GM03348 (cell line): ENCODE data around the gene FDXR.
"Not testable (repeated sequence)": the region's sequence is repeated elsewhere in the genome, so short reads cannot be mapped to it uniquely, and the experiment has no call there.

ENCODE experiments used
- DNase-seq: peaks from one replicate; pipeline ENCODE4 v3.0.0; 2012; ENCODE audit warnings: low spot score

The FDXR gene, protein sequence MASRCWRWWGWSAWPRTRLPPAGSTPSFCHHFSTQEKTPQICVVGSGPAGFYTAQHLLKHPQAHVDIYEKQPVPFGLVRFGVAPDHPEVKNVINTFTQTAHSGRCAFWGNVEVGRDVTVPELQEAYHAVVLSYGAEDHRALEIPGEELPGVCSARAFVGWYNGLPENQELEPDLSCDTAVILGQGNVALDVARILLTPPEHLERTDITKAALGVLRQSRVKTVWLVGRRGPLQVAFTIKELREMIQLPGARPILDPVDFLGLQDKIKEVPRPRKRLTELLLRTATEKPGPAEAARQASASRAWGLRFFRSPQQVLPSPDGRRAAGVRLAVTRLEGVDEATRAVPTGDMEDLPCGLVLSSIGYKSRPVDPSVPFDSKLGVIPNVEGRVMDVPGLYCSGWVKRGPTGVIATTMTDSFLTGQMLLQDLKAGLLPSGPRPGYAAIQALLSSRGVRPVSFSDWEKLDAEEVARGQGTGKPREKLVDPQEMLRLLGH

DNA sequence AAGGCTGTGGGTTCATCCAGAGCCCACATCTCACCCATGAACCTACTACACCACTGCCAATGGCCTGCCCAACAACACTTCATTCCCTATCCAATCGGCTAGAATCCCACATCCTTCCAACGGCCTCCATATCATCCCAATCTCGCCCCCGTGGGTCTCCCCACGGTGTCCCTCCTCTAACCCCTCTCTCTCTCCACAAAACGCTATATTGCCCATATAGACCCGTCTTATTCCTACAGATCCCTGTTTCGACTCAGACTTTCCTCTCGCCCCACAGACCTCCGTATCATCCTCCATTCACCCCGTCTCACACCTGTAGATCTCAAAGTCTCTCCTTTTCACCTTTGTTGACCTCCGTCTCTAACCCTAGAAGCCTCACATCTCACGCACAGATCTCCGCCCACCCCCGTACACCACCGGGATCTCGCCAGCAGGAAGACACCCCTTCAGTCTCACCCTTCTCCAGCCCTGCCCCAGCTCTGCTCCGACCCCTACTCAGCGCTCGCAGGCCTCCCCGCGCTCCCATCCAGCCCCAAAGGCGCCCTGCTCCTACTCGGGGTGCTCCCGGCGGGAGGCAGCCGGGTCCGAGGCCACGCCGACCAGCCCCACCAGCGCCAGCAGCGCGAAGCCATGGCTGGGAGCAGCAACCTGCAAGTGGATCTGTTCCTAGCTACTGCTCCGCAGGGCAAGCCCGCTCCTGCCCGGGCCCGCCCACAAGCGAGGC is at the start of gene FDXR:
Gene FDXR, minus strand, starts transcription at position 682 of the 724 bp plus-strand sequence. Its CDS starts 50 bp downstream, at position 632.
- no peak for DNase-seq

DNA sequence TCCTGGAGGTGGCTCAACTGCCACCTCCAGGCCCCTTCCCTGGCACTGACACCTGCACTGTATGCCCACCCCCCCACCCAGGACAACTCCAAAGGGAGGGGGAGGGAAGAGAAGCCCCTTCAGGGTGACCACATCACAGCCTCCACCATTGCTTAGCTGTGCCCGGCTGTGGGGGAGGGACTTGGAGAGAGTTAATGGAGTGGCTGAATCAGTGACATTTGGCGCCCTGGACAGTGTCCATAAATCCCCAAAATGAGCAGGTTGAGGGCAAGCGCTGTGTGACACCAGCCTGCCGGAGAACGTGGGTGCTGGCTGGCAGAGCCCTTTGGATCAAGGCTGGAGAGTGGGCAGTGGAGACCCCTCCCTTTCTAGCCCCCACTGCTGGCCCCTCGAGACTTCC is 49.4 kb upstream of the FDXR start:
- DNase-seq, result no peak

DNA sequence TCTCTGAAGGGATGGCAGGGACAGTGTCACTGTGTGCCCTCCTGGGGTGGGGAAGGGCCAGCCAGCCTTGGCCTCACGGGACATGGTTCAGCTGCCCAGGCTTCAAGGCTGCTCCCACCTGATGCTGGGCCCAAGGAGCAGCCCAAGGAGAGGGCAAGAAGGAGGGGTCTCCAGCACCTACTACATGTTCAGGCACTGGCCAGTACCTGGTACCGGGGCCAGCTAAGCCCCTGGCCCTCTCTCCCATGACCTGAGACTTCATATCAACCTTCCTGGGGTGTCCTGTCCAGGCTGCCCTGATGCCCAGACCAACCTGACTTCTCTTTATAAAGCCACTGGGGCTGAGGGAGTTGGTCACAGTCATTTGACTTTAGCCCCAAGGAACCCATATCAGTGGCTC is 49.0 kb upstream of the FDXR start:
- no peak for DNase-seq

DNA sequence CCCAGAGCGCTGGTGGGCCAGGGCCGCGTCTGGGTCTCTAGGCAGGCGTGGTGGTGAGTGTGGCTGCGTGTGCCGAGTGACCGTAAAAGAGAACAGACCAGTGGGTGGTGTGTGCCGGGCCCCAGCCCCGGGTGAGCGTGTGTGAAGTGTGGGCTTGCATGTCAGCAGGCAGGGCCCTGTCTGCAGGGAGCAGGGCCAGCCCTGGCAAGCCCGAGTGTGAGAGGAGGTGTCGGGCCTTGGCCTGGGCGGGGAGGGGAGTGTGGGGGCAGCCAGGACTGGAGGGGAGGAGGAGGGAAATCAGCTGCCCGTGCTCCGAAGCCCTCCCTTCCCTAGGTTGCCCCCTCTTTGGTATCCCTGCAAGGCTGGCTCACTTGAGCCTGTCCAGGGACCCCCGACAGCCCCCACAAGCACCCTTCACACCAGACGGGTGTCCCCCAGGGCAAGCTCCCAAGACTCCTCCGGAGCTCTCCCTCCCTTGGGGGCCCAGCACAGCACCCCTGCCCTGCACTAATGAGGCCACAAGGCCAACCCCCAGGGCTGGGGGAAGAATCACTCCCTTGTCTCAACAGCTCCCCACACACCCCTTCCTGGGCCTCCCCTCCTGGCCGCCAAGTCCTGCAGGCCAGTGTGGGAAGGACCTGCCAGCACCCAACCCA is 48.4 kb upstream of the FDXR start:
- no peak for DNase-seq

DNA sequence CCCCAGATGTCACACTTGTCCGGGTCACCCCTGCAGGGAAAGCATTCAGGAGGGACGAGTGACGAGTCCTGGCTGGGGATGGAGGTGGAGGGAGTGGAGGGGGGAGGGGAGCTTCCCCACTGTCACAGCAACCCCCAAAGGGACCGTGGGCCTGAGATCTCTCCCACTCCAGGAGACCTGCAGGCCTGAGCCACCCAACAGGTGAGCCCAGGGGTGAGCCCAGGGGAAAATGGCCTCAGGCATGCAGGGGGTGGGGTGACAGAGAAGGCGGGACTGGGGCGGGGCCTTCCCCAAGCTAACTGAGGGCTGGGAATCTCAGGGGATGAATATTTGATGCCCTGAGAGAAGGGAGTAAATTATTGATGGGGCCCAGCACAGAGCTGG is 47.8 kb upstream of the FDXR start:
- no peak for DNase-seq

DNA sequence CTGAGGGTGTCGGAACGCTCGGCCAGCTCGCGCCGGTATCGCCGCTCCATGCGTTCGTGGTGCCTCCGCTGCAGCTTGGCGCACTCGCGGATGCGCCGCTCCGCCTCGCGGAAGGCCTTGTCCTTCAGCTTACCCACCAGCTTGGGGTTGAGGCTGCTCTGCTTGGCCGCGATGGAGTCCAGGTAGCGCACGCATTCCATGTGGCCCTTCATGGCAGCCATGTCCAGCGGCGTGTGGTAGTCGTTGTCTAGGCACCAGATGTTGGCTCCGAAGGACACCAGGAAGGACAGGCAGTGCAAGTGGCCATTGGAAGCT is 47.5 kb upstream of the FDXR start:
- DNase-seq, result no peak

DNA sequence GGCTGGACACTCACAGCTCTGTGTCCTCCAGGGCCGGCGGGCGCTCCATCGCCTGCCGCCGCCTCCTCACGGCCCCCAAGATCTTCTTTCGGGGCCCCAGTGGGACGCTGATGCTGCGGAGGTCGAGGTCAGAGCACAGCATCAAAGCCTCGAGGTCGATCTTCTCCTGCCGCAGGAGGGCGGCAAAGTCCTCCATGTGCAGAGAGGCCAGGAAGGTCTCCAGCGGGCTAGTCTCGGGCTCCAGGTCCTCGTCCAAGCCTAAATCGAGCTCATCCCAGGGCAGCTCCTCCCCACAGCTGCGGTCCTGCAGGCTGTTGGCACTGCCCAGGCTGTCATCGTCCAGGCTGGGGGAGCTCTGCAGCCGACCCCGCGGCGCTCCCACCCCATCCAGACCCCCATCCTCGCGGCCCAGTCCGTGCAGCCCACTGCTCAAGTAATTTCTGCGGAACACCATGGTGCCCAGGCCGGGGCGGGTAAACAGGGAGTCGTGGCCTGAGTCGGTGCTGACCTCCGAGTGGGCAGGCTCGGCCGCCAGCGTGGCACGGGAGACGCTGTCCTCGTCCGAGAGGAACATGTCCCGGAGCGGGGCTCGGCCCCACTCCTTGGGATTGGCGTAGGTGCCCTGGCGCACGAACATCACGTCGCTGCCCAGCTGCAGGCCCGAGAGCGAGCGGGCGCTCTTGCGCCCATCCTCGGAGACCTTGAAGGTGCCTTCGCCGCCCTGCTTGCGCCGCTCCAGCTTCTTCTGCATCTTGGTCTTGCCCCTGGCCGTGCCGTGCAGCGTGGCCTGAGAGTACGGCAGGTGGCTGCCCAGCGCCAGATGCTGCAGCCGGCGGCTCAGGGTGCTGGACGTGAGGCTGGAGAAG is 46.9 kb upstream of the FDXR start:
- no peak for DNase-seq

DNA sequence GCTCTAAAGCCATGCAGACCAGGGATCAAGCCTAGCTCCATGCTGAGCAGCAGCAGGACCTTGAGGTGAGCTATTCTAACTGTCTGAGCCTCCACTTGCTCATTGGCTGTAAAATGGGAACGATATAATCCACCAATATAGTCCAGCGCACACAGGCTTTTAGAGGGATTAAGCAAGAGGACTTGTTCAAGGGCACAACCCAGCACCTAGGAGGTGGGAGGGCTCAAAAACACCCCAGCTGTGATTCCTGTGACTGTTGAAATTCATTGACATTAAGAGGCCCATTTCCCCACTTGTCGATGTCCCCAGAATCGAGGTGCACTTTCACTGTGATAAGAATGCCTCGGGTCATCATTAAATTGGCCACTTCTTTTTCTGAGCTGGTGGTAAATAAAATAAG is 46.1 kb upstream of the FDXR start:
- DNase-seq, result no peak

DNA sequence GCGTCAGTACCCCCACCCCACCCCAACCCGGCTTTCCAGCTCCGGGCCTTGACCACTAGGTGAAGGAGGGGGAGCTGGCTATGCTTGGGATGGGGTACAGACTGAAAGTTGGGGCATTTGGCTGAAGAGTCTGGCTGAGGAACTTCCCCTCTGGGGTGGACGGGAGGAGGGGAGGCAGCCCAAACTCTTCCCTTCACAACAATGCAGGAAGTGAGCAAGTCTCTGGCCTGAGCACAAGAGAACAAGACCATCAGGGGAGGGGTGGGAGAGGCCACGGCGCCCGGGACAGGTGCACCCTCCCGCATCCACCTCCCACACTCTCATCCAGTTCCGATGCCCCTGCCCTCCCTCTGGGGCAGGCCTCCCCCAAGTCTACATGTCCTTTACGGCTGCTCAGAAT is 44.6 kb upstream of the FDXR start:
- DNase-seq, result no peak

DNA sequence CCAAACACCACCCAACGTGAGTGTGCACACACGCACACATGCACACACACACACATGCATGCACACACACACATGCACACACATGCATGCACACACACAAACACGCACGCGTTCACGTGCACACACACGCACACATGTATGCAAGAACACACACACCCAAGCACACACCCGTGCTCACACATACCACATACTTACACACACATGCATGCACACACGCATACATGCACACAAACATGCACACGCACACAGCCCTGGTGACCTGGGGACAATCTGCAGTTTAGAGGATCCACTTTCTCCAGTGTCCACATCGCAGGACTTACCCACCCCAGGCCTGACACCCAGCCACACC is 44.0 kb upstream of the FDXR start:
- no peak for DNase-seq

DNA sequence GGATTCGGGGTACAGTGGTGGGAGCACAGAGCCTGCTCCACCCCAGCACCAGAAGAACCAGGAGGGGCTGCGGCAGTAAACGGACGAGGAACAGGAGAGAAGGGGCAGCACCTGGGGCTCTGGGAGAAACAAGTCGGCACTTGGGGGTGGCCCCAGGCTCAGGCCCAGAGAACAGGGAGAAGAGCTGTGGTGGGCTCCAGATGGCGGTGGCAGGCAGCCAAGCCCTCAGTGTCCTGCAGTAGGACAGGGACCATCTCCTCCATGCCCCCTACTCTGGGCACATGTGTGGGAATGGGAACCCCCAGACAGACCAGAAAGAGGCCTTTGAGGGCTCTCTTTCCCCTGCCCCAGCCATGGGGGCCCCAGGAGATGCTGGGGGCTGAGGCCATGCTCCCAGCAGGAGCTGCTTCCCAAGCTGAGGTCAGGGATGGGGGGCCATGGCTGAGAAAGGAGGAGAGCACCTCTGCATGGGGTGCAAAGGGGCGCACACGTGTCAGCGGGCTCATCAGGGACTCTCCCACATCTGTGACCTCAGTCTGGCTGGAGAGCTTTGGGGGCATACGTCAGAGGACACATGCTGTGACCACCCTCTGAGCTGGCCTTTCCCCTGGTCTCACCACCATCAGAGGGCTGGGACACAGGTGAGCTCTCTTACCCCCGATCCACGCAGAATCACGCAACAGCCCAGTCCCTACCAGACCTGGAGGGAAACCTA is 43.5 kb upstream of the FDXR start:
- DNase-seq, result no peak

DNA sequence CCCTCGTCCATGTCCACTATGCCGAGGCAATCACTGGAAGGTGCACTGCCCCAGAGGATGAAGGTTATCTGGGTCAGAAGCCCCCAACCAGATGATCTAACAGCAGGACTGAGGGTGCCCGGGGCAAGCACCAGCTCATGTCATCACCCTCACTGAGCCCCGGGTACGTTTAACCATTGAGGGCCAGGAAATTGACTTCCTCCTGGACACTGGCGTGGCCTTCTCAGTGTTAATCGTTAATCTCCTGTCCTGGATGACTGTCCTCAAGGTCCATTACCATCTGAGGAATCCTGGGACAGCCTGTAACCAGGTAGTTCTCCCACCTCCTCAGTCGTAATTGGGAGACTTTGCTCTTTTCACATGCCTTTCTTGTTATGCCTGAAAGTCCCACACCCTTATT is 38.6 kb upstream of the FDXR start:
- not testable (repeated sequence) for DNase-seq

DNA sequence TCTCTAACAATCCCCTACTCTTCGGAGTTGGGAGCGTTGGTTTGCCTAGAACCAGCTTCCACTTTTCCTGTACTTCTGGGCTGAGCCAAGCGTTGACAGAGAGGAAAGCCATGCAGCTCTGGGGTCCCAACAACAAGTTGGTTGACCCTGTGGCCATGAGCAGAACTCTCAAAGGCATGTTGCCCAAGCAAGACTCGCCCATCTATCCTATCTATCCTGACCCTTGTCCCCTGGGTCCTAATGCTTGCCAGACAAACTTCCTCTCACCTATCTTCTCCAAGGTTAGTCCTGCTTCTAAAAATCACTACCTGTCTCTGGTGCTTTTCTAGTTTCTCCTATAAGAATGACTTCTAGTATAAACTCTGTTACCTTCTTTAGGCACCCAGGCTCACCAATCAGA is 36.3 kb upstream of the FDXR start:
- not testable (repeated sequence) for DNase-seq

DNA sequence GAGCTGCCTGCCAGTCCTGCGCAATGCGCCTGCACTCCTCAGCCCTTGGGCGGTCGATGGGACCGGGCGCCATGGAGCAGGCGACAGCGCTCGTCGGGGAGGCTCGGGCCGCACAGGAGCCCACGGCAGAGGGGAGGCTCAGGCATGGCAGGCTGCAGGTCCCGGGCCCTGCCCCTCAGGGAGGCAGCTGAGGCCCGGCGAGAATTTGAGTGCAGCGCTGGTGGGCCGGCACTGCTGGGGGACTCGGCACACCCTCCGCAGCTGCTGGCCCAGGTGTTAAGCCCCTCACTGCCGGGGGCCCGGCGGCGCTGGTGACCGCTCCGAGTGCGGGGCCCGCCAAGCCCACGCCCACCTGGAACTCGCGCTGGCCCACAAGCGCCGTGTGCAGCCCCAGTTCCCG is 34.2 kb upstream of the FDXR start:
- no peak for DNase-seq

DNA sequence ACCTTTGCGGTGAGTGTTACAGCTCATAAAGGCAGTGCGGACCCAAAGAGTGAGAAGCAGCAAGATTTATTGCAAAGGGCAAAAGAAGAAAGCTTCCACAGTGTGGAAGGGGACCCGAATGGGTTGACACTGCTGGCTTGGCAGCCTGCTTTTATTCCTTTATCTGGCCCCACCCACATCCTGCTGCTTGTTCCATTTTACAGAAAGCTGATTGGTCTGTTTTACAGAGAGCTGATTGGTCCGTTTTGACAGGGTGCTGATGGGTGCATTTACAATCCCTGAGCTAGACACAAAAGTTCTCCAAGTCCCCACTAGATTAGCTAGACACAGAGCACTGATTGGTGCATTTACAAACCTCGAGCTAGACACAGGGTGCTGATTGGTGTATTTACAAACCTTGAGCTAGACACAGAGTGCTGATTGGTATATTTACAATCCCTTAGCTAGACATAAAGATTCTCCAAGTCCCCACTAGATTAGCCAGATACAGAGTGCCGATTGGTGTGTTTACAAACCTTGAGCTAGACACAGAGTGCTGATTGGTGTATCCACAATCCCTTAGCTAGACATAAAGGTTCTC is 33.5 kb upstream of the FDXR start:
- DNase-seq, result not testable (repeated sequence)

DNA sequence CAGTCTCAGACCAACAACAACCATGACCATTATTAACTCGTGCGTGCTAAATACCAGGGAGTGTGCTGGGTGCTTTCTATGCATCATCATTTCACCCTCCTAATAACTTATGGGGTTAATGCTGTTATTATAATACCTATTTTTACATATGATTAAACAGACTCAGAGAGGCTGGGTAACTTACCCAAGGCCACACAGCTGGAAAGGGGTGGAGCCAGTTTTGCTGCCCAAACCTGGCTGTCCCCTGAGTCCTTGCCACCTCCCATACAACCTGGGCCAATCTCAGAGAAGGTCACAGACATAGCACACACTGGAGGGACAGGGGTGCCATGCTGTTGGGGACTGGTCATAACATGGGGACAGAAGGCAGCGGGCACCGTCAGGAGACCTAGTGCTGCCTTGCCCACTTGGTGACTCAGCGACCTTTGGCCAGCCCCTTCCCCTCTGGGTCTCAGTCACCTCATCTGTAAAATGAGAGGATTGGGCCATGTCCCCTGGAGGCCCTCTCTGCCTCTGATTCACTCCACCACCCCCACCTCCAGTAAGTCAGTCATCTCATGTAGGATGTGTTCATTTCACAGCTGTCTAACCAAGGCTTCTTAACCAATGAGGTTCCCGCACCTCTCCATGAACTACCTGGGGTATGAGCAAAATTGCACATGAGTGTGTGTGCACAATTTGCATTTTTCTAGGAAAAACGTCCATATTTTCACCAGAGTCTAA is 32.1 kb upstream of the FDXR start:
- DNase-seq, result no peak

DNA sequence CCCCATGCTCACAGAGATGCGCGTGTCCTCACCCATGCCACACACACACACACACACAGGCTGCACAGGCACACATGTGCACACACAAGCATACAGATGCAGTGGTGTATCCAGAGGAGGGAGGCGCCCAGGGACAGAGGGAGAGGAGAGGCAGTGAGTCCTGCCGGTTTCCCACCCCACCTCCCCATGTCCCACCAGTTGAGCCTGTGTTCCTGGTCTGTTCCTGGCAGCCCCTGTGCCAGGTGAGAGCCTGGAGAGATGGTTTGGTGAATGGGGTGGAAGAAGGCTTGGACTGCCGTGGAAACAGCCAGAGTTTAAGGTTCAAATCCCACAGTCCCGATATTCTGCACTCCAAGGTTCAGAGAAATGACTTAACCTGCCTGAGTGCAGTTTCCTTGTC is 30.9 kb upstream of the FDXR start:
- DNase-seq, result no peak

DNA sequence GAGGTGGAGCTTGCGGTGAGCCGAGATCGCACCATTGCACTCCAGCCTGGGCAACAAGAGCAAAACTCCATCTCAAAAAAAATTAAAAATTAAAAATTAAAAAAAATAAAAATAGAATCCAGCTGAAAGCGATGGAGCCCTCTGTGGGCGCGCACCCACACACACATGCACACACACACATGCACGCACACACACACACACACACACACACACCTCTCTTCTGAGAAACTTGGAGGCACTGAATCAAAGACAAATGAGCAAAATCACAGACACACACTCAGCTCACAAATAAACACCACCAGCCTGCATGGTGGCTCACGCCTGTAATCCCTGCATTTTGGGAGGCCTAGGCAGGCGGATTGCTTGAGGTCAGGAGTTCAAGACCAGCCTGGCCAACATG is 30.2 kb upstream of the FDXR start:
- DNase-seq, result no peak

DNA sequence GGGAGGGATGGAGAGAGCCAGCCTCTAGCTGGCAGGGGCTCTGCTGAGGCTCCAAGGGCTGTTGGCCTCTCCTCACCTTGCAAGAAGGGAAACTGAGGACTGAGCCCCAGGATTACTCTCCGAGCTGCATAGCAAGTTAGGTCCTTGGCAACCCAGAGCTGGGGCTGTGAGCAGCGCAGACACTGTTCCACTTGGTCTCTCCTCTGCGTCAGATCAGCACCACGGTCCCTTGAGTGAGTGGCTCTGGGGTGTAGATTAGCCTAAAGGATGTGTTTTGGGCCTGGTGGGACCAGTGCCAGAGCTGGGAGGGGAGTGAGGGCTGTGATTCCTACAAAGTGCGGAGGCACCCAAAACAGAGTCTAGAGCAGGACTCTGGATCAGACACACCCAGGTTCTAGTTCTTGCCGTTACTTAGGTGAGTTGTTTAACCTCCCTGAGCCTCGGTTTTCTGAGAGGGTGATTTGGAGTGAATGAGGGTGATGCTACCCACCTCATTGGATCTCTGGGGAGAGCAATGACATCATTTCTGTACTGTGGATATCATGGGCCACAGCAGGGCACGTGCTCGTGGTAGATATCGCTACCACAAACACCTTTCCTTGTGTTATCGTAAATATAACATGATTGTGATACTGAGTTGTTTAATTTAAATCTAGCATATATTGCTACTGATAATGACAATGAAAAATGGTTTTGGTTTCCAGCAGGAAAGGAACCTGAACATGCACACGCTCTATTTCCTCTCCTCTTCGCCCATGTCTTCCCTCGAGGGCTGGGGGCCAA is 28.8 kb upstream of the FDXR start:
- DNase-seq, result no peak

DNA sequence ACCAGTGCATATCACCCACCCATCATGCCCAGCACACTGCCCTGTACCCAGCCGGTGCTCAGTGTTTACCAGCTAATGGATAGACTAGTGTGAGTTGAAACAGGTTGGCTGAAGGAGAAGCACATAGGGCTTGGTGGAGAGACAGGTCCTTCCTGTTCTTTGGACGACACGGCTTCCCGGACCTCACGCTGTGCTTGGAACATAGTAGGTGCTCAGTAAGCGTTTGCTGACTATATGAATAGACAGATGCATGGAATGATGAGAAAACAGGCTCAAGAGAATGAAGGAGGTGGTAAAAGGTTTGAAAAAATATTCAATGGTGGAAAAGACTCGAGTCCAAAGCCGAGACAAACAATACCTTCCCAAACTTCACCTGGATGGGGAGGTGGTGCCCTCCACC is 27.4 kb upstream of the FDXR start:
- DNase-seq, result no peak
